HG03439 (cell line): ENCODE results near the gene ETV1.
"Not testable (repeated sequence)": the region's sequence is repeated elsewhere in the genome, so short reads cannot be mapped to it uniquely, and the experiment has no call there.

Source experiments
- ATAC-seq: cut with Tn5 transposase; IDR thresholded peaks from one replicate; pipeline ENCODE4 v1.9.1; 2021; ENCODE audit warnings: mild to moderate bottlenecking, moderate library complexity; ENCODE audit not compliant: unreplicated experiment

The ETV1 gene

GRCh38 chr7:13933091-13933490 is 56.4 kb downstream of the ETV1 start:
- no peak for ATAC-seq

- no peak for ATAC-seq
These were observed 57.3 kb downstream of the ETV1 start for GRCh38 chr7:13932131-13932530.

GRCh38 chr7:13921062-13921461 is 68.4 kb downstream of the ETV1 start:
- no peak for ATAC-seq

GRCh38 chr7:13920053-13920697 is 69.3 kb downstream of the ETV1 start:
- ATAC-seq = no peak

- ATAC-seq = not testable (repeated sequence)
These were observed 71.1 kb downstream of the ETV1 start for GRCh38 chr7:13918333-13918732.

GRCh38 chr7:13917103-13917502 is 72.4 kb downstream of the ETV1 start:
- ATAC-seq = not testable (repeated sequence)

- ATAC-seq = no peak
These were observed 73.6 kb downstream of the ETV1 start for GRCh38 chr7:13915891-13916290.

GRCh38 chr7:13912715-13913278 is 76.7 kb downstream of the ETV1 start:
- ATAC-seq = no peak

- ATAC-seq = no peak
These were observed 77.6 kb downstream of the ETV1 start for GRCh38 chr7:13911909-13912308.

GRCh38 chr7:13910805-13911551 is 78.5 kb downstream of the ETV1 start:
- no peak for ATAC-seq

- ATAC-seq = no peak
These were observed 80.6 kb downstream of the ETV1 start for GRCh38 chr7:13908667-13909397.

- no peak for ATAC-seq
These were observed 81.6 kb downstream of the ETV1 start for GRCh38 chr7:13907831-13908230.

GRCh38 chr7:13904689-13905088 is 84.8 kb downstream of the ETV1 start:
- no peak for ATAC-seq

- no peak for ATAC-seq
These were observed 85.5 kb downstream of the ETV1 start for GRCh38 chr7:13904007-13904406.

- no peak for ATAC-seq
These were observed 87.9 kb downstream of the ETV1 start for GRCh38 chr7:13901577-13901976.

- ATAC-seq = no peak
These were observed 90.4 kb downstream of the ETV1 start for GRCh38 chr7:13898957-13899670.

- no peak for ATAC-seq
These were observed 91.6 kb downstream of the ETV1 start for GRCh38 chr7:13897819-13898218.

- no peak for ATAC-seq
These were observed 94.5 kb downstream of the ETV1 start for GRCh38 chr7:13894954-13895353.

- ATAC-seq = no peak
These were observed 95.1 kb downstream of the ETV1 start for GRCh38 chr7:13894377-13894776.

GRCh38 chr7:13890793-13891192 is 98.7 kb downstream of the ETV1 start:
- ATAC-seq = no peak

- ATAC-seq = no peak
These were observed 103.1 kb downstream of the ETV1 start for GRCh38 chr7:13886356-13886755.
